Measurements from ENCODE around the gene BOLL. TPM values are rescaled to one million over a fixed set of nuclear protein-coding genes. Genes with fewer than 3 reads are reported as not detected.

Gene BOLL
- total RNA-seq, 3 donors from 2014 or later (not counting 1 experiment from before 2014, with no cell fraction given), result not detected

GRCh38 chr2:197727011-197727410 lies 58.1 kb downstream of the BOLL start:
- Mint-ChIP-seq H3K9me3 (peaks cover 0 to 2% of the 10 kb centered on the region in 2 donors), H3K4me1 (no peaks in the 10 kb centered on the region), H3K27ac (no peak overlapping the region), H3K4me3 (no peak overlapping the region), H3K27me3 (ENCODE audit: low read depth in 2 of 2) (peaks cover 0 to 4% of the 10 kb centered on the region in 2 donors), H3K36me3 (peaks cover 10% of the 10 kb centered on the region)
- no peak for DNase-seq
- no peaks in the 10 kb centered on the region for H3K4me1 ChIP-seq (ENCODE audit: control insufficient read depth, insufficient read depth, low read length)
- H3K36me3 ChIP-seq (ENCODE audit: control insufficient read depth, insufficient read depth, low read length), result no peaks in the 10 kb centered on the region
- intact Hi-C loops (cut with micrococcal nuclease), result no loop called here
- no peak for TF ChIP-seq CTCF (IDR thresholded peaks at IDR 0.05)
- no peak for ATAC-seq
- H3K4me3 ChIP-seq (ENCODE audit: low read length), result no peak overlapping the region
- no peak overlapping the region for H3K27ac ChIP-seq (ENCODE audit: low read length)
- no peaks in the 10 kb centered on the region for H3K9me3 ChIP-seq (ENCODE audit: control insufficient read depth, insufficient read depth, low read length)
- no peaks in the 10 kb centered on the region for H3K27me3 ChIP-seq (ENCODE audit: control insufficient read depth, insufficient read depth, low read length)

GRCh38 chr2:197717863-197718262 lies 67.3 kb downstream of the BOLL start:
- Histone ChIP-seq H3K4me1 (ENCODE audit: control insufficient read depth, insufficient read depth, low read length) (no peaks in the 10 kb centered on the region), H3K9me3 (ENCODE audit: control insufficient read depth, insufficient read depth, low read length) (no peaks in the 10 kb centered on the region), H3K36me3 (ENCODE audit: control insufficient read depth, insufficient read depth, low read length) (no peaks in the 10 kb centered on the region), H3K4me3 (ENCODE audit: low read length) (no peak overlapping the region), H3K27me3 (ENCODE audit: control insufficient read depth, insufficient read depth, low read length) (no peaks in the 10 kb centered on the region), H3K27ac (ENCODE audit: low read length) (no peak overlapping the region)
- no peak for DNase-seq
- Mint-ChIP-seq H3K9me3 (no peaks in the 10 kb centered on the region), H3K4me1 (peaks cover 4 to 5% of the 10 kb centered on the region in 2 donors), H3K27ac (no peak overlapping the region), H3K36me3 (no peaks in the 10 kb centered on the region), H3K4me3 (no peak overlapping the region), H3K27me3 (ENCODE audit: low read depth in 2 of 2) (no peaks in the 10 kb centered on the region)
- TF ChIP-seq CTCF (IDR thresholded peaks at IDR 0.05), result no peak
- no CpG with 5 or more reads among the region's 2 CpGs for WGBS (ENCODE audit: insufficient coverage)
- intact Hi-C loops (cut with micrococcal nuclease), result no loop called here
- ATAC-seq, result no peak

GRCh38 chr2:197713271-197713670 lies 71.8 kb downstream of the BOLL start:
- no peak for TF ChIP-seq CTCF (IDR thresholded peaks at IDR 0.05)
- no peaks in the 10 kb centered on the region for H3K4me1 ChIP-seq (ENCODE audit: control insufficient read depth, insufficient read depth, low read length)
- ATAC-seq (no peak), DNase-seq (no peak)
- no peaks in the 10 kb centered on the region for H3K9me3 ChIP-seq (ENCODE audit: control insufficient read depth, insufficient read depth, low read length)
- Mint-ChIP-seq H3K4me1 (peaks cover 26 to 27% of the 10 kb centered on the region in 2 donors), H3K4me3 (no peak overlapping the region), H3K36me3 (no peaks in the 10 kb centered on the region), H3K27ac (no peak overlapping the region), H3K27me3 (ENCODE audit: low read depth in 2 of 2) (no peaks in the 10 kb centered on the region), H3K9me3 (no peaks in the 10 kb centered on the region)
- H3K27ac ChIP-seq (ENCODE audit: low read length), result no peak overlapping the region
- 95% methylated on average over 3 of the region's 3 CpGs for WGBS (ENCODE audit: insufficient coverage)
- H3K36me3 ChIP-seq (ENCODE audit: control insufficient read depth, insufficient read depth, low read length), result peaks cover 7% of the 10 kb centered on the region
- intact Hi-C loops (cut with micrococcal nuclease), result no loop called here
- no peak overlapping the region for H3K4me3 ChIP-seq (ENCODE audit: low read length)
- no peaks in the 10 kb centered on the region for H3K27me3 ChIP-seq (ENCODE audit: control insufficient read depth, insufficient read depth, low read length)

GRCh38 chr2:197711578-197711977 lies 73.5 kb downstream of the BOLL start:
- Histone ChIP-seq H3K27ac (ENCODE audit: low read length) (no peak overlapping the region), H3K36me3 (ENCODE audit: control insufficient read depth, insufficient read depth, low read length) (peaks cover 7% of the 10 kb centered on the region), H3K4me3 (ENCODE audit: low read length) (no peak overlapping the region), H3K27me3 (ENCODE audit: control insufficient read depth, insufficient read depth, low read length) (no peaks in the 10 kb centered on the region), H3K4me1 (ENCODE audit: control insufficient read depth, insufficient read depth, low read length) (peaks cover 9% of the 10 kb centered on the region), H3K9me3 (ENCODE audit: control insufficient read depth, insufficient read depth, low read length) (no peaks in the 10 kb centered on the region)
- H3K4me1 Mint-ChIP-seq, result peaks cover 39 to 41% of the 10 kb centered on the region in 2 donors
- DNase-seq (no peak), ATAC-seq (no peak)
- no peak overlapping the region for H3K27ac Mint-ChIP-seq
- no peak for TF ChIP-seq CTCF (IDR thresholded peaks at IDR 0.05)
- H3K4me3 Mint-ChIP-seq, result no peak overlapping the region
- no peaks in the 10 kb centered on the region for H3K36me3 Mint-ChIP-seq
- H3K27me3 Mint-ChIP-seq (ENCODE audit: low read depth in 2 of 2), result no peaks in the 10 kb centered on the region
- intact Hi-C loops (cut with micrococcal nuclease), result no loop called here
- H3K9me3 Mint-ChIP-seq, result no peaks in the 10 kb centered on the region
